GM21825 (cell line): Measurements from ENCODE around the gene GNB1L.

ENCODE experiments used
- ATAC-seq: cut with Tn5 transposase; IDR thresholded peaks from one replicate; pipeline ENCODE4 v1.9.1; 2021; ENCODE audit warnings: mild to moderate bottlenecking, moderate library complexity; ENCODE audit not compliant: unreplicated experiment

GNB1L gene

GRCh38 chr22:19865141-19865829 lies 10.6 kb upstream of the GNB1L start:
- ATAC-seq: no peak

GRCh38 chr22:19864538-19865106 lies 9.9 kb upstream of the GNB1L start:
- no peak for ATAC-seq

GRCh38 chr22:19863571-19863970 lies 8.9 kb upstream of the GNB1L start:
- ATAC-seq: no peak

- ATAC-seq: no peak
Measured at GRCh38 chr22:19862619-19863246, 8.1 kb upstream of the GNB1L start.

DNA sequence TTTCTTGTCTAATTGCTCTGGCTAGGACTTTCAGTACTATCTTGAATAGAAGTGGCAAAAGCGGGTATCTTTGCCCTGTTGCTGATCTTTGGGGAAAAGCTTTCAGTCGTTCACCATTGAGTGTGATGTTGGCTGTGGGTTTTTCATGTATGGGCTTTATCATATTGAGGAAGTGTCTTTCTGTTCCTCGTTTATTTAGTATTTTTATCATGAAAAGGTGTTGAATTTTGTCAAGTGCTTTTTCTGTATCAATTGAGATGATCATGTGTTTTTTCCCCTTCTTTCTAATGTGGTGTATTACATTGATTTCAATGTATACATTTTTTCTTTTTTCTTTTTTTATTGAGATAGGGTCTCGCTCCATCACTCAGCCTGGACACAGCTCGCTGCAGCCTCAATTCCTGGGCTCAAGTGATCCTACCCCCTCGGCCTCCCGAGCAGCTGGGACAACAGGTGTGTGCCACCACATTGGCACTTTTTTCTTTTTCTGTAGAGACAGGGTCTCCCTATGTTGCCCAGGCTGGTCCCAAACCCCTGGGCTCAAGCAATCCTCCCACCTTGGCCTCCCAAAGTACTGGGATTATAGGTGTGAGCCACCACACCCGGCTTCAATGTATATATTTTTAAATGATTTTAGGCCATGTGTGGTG lies 5.3 kb upstream of the GNB1L start:
- ATAC-seq: no peak

- ATAC-seq: no peak
Measured at GRCh38 chr22:19857382-19857781, 2.7 kb upstream of the GNB1L start.

DNA sequence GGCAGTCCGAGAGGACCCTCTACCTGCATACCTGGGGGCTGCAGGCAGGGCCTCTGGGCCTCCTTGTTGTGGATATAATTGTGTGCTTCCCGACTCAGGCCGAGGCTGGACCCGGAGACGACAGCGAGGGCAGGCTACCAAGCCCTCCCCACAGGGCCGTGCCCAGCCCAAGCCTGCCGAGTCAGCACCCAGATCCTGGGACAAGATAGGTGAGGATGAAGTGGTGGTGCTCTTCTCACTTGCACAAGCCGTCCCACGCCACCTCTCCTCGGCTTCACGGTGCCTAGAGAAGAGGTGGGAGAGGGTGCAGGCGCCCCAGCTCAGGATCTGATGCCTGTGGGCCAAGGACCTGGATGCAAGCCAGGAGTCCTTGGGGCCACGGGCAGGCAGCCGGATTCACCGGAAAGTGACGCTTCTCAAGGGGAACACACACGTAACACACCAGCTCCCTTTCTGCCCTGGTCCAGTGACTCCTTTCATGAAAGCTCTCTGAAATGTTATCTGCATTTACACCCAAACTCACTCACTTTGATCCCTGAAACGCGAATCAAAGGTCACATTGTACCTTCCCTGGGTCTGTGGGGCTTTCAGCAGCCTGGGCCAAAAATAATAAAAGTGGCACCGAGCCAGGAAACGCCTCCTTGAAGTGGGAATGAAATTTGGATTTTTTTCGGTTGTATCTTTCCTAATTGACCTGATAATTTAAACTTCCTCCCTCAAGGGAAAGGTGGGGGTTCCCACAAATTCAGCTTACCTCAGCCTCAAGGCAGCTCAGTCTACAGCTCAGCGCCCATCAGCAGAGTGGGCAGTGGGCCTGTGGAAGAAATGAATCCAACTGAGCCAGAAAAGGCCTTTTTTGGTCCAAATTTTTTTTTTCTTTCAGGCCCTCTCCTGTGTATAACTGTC lies 1.1 kb upstream of the GNB1L start:
- ATAC-seq: peak; percentile 17

- ATAC-seq: peak; percentile 3
Measured at GRCh38 chr22:19853879-19854777, 546 bp downstream of the GNB1L start.

- ATAC-seq: no peak
Measured at GRCh38 chr22:19853058-19853878, 1.4 kb downstream of the GNB1L start.

GRCh38 chr22:19852177-19852781 lies 2.4 kb downstream of the GNB1L start:
- no peak for ATAC-seq

DNA sequence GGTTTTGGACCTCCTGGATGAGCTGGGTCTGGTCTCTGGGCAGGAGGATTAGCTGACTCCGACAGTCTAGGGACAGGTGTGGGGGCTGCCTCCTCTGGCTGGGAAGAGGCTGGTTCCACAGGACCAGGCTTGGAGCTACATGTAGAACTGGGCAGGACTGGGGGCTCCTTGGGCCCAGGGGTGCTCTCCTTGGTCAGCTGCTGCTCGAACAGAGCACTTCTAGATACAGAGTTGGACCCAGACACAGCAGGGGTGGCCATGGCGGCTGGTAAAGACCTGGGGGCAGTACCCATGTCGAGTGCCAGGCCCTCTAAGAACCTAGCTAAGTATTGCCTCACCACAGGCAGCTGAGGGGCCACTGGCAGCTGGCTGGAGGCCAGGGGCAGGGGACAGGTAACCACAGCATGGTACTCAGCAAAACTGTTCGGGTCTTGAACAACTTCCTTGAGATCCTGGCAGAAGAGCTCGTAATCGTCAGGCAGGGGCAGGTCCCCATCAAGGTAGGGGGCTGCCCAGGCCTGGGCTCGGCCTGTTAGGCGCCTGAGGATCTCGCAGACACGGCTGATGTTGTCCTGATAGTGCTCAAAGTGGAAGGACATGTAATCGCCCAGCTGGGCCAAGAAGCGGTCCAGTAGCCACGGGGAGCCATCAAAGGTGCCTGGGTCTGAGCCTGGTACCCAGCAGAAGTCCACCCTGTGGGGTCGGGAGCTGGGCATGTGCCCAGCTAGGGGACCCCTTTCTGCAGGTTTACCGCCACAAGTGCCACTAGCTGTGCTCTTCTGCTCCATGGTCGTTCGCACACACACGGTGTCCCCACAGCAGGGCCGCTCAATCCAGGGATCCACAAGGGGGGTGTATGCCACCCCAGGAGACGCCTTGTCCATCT lies 3.1 kb downstream of the GNB1L start:
- no peak for ATAC-seq

DNA sequence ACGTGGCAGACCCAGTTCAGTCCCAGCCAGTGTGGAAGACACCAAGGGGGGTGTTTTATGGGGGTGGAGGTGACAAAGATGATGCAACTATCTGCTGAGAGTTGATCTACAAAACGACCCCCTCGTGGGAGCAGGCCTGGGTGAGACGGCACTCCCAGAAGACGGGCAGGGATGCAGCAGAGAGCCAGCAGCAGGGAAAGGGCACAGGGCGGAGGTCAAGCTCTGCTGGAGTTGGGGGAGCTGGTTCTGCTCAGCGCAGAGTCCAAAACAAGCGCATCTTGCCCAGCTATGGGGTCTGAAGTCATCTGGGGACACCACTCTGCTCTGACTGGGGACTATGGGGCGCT lies 3.9 kb downstream of the GNB1L start:
- ATAC-seq: no peak

DNA sequence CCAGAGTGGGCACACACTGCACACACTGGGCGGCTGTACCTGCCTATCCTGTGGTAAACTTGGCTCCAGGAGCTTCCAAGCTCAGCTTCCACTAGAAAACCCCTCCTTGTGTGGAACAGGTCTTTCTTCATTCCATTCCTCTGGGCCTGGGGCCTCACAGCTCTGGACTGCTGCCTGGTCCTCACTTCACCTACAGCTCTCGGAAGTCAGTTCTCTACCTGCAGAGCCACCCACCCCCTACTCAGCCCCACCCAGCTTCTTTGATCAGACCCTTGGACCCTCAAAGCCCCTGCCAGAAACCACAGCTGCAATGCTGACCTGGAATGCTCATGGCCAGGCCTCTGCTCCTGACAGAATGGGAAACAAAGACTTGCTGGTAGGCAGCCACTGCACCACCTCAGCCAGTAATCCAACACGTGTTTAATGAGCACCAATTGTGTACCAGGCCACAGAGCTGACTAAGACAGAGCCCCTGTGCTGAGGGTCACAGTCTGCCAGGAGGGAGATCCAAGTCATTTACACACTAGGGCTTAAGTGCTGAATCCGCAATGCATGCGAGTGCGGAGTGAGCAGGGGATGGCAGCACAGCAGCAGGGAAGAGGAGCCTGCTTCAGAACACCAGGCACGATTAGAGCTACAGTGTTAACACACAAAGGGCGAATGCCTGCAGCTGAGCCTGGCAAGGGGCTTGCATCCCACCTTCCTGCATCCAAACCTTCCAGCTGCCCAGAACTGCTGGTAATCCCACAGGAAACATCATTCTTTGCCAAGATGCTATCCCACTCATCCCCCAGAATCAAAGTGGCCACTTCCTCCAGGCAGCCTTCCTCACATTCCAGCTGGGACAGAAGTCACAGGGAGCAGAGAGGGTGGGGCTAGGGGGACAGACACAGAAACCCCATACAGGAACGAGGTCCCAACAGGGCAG lies 4.6 kb downstream of the GNB1L start:
- no peak for ATAC-seq

- ATAC-seq: no peak
Measured at GRCh38 chr22:19848298-19849224, 6.1 kb downstream of the GNB1L start.

- no peak for ATAC-seq
Measured at GRCh38 chr22:19847345-19847632, 7.4 kb downstream of the GNB1L start.
